Panc1 (cell line): ENCODE measurements around the gene WDR72. TPM values are rescaled to one million over a fixed set of nuclear protein-coding genes. Genes with fewer than 3 reads are reported as not detected.

Experiments
- ATAC-seq: fragments of 200-7000 bp; cut with Tn5 transposase; 2 replicates; pipeline ENCODE4 v1.9.1; 2020; ENCODE audit warnings: mild to moderate bottlenecking, moderate library complexity
- BruUV-seq: library from RNA; stranded (reverse); fragments of 400-500 nt; replicated peaks from 2 replicates; lab custom pipeline; 2021; lab: Mats Ljungman, UMichigan
- CTCF ChIA-PET: fragments of 300-600 bp; sonication (Branson Sonifier 250); formaldehyde crosslinking; loops from one replicate; lab custom pipeline; 2022; ENCODE audit warnings: antibody characterized with exemption; lab: Charles Lee
- POLR2A ChIA-PET: fragments of 300-600 bp; sonication (Branson Sonifier 250); formaldehyde crosslinking; loops from one replicate; lab custom pipeline; 2022; ENCODE audit warnings: antibody characterized with exemption; lab: Charles Lee
- DNase-seq: peaks from one replicate; pipeline ENCODE4 v3.0.0-alpha.2; 2010; ENCODE audit warnings: low read depth, low spot score
- H3K27ac ChIP-seq: 2 replicates; pipeline ENCODE4 v1.5.1; 2011; ENCODE audit warnings: mild to moderate bottlenecking, low read length, inconsistent platforms
- H3K27me3 ChIP-seq: fragments of 200-500 bp; sonication (Bioruptor generic); 2 replicates; pipeline ENCODE4 v1.6.0; 2014; ENCODE audit warnings: low read length, inconsistent platforms; ENCODE audit not compliant: control insufficient read depth, insufficient read depth
- H3K36me3 ChIP-seq: fragments of 200-500 bp; sonication (Bioruptor generic); 2 replicates; pipeline ENCODE4 v1.5.1; 2014; ENCODE audit warnings: inconsistent platforms, mild to moderate bottlenecking, low read length, moderate library complexity; ENCODE audit not compliant: control insufficient read depth, insufficient read depth
- H3K4me1 ChIP-seq: 2 replicates; pipeline ENCODE4 v1.5.1; 2011; ENCODE audit warnings: inconsistent platforms, mild to moderate bottlenecking, low read length, moderate library complexity; ENCODE audit not compliant: control insufficient read depth, insufficient read depth
- H3K4me3 ChIP-seq, 2 experiments: 2 replicates each; pipeline ENCODE4 v1.5.1; 2011 to 2012; ENCODE audit warnings: low read depth in 2 of 2, low read length in 2 of 2, mild to moderate bottlenecking in 2 of 2, inconsistent platforms in 1 of 2, moderate library complexity in 1 of 2
- H3K9me3 ChIP-seq: fragments of 200-500 bp; sonication (Bioruptor generic); 2 replicates; pipeline ENCODE4 v1.5.1; 2014; ENCODE audit warnings: low read depth, mild to moderate bottlenecking, inconsistent platforms, low read length, moderate library complexity; ENCODE audit not compliant: control insufficient read depth, insufficient read depth
- POLR2AphosphoS5 ChIP-seq: IDR thresholded peaks from 2 replicates; pipeline ENCODE4 v1.6.1; 2012; ENCODE audit warnings: mild to moderate bottlenecking, low read depth, low read length, moderate library complexity
- SIN3A ChIP-seq: IDR thresholded peaks from 2 replicates; pipeline ENCODE4 v1.6.1; 2012; ENCODE audit warnings: low read depth, mild to moderate bottlenecking, low read length, moderate library complexity, borderline replicate concordance; ENCODE audit not compliant: insufficient read depth
- TCF7L2 ChIP-seq: IDR thresholded peaks from 2 replicates; pipeline ENCODE4 v1.6.1; 2011; ENCODE audit warnings: mild to moderate bottlenecking, low read depth, low read length, inconsistent platforms
- in situ Hi-C: cut with HindIII; loops from 2 replicates; pipeline ENCODE4 v1.10.0; 2016; ENCODE audit warnings: low sequenced_read_pairs, low pct_unique_long_range_greater_than_20kb
- intact Hi-C: fragments of 100-400 bp; cut with micrococcal nuclease; formaldehyde crosslinking; loops from one replicate; pipeline ENCODE4 v1.10.0; 2022; ENCODE audit not compliant: unreplicated experiment
- total RNA-seq: library from RNA; stranded (reverse); gene quantifications from one replicate; pipeline ENCODE4 v1.2.1, GENCODE V29; 2021; ENCODE audit not compliant: unreplicated experiment
- TF ChIP-seq, protein P1 (sequence below), 2 experiments: IDR thresholded peaks; 2 replicates each; pipeline ENCODE4 v1.6.1; 2011 to 2012; ENCODE audit warnings: low read depth in 2 of 2, control low read depth in 1 of 2, low read length in 1 of 2, mild to moderate bottlenecking in 1 of 2, moderate library complexity in 1 of 2; ENCODE audit not compliant: insufficient read depth in 1 of 2
- TF ChIP-seq, protein P2 (sequence below): fragments of 450-650 bp; IDR thresholded peaks from 2 replicates; pipeline ENCODE4 v1.5.1; 2017; ENCODE audit warnings: mild to moderate bottlenecking

The WDR72 gene
- total RNA-seq, 1 experiment from 2014 or later = 0.03 TPM

DNA sequence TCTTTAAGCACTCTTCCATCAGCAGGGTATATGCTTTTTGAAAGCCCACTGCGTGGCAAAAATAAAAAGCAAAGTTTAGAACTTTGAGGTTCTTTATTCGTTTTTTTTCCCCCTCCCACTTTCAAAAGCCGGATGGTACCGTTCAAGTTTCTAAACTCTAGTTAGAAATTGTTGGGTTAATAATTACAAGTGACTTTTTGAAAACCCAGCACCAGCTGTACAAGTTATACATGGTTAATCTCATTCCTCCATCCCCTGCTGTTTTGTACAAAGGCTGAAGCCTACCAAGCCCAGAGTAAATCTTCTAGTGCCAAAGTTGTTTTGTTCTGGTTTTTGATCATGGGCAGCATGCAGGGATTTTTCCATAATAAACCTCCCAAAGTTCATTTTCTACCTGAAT lies 48.6 kb downstream of the WDR72 start:
- Histone ChIP-seq H3K4me1 (no peaks in the 10 kb centered on the region), H3K27me3 (0 out of 2 replicates have a peak, but pooled peaks cover 3% of the 10 kb centered on the region), H3K36me3 (no peaks in the 10 kb centered on the region), H3K27ac (no peak overlapping the region), H3K4me3 (no peak overlapping the region), H3K9me3 (no peaks in the 10 kb centered on the region)
- DNase-seq (no peak), ATAC-seq (no peak)
- CTCF ChIA-PET = no interaction called here
- TF ChIP-seq SIN3A (no peak), TCF7L2 (no peak), POLR2AphosphoS5 (no peak)
- TF ChIP-seq, protein P1, sequence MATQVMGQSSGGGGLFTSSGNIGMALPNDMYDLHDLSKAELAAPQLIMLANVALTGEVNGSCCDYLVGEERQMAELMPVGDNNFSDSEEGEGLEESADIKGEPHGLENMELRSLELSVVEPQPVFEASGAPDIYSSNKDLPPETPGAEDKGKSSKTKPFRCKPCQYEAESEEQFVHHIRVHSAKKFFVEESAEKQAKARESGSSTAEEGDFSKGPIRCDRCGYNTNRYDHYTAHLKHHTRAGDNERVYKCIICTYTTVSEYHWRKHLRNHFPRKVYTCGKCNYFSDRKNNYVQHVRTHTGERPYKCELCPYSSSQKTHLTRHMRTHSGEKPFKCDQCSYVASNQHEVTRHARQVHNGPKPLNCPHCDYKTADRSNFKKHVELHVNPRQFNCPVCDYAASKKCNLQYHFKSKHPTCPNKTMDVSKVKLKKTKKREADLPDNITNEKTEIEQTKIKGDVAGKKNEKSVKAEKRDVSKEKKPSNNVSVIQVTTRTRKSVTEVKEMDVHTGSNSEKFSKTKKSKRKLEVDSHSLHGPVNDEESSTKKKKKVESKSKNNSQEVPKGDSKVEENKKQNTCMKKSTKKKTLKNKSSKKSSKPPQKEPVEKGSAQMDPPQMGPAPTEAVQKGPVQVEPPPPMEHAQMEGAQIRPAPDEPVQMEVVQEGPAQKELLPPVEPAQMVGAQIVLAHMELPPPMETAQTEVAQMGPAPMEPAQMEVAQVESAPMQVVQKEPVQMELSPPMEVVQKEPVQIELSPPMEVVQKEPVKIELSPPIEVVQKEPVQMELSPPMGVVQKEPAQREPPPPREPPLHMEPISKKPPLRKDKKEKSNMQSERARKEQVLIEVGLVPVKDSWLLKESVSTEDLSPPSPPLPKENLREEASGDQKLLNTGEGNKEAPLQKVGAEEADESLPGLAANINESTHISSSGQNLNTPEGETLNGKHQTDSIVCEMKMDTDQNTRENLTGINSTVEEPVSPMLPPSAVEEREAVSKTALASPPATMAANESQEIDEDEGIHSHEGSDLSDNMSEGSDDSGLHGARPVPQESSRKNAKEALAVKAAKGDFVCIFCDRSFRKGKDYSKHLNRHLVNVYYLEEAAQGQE (IDR thresholded peaks at IDR 0.05; ENCODE audit: insufficient read depth in 1 of 2, low read depth in 2 of 2, low read length in 1 of 2) = no peak
- TF ChIP-seq, protein P2, sequence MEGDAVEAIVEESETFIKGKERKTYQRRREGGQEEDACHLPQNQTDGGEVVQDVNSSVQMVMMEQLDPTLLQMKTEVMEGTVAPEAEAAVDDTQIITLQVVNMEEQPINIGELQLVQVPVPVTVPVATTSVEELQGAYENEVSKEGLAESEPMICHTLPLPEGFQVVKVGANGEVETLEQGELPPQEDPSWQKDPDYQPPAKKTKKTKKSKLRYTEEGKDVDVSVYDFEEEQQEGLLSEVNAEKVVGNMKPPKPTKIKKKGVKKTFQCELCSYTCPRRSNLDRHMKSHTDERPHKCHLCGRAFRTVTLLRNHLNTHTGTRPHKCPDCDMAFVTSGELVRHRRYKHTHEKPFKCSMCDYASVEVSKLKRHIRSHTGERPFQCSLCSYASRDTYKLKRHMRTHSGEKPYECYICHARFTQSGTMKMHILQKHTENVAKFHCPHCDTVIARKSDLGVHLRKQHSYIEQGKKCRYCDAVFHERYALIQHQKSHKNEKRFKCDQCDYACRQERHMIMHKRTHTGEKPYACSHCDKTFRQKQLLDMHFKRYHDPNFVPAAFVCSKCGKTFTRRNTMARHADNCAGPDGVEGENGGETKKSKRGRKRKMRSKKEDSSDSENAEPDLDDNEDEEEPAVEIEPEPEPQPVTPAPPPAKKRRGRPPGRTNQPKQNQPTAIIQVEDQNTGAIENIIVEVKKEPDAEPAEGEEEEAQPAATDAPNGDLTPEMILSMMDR = no peak
- BruUV-seq = no TSS peak
- in situ Hi-C loops = no loop called here
- intact Hi-C loops = no loop called here
- POLR2A ChIA-PET = no interaction called here

DNA sequence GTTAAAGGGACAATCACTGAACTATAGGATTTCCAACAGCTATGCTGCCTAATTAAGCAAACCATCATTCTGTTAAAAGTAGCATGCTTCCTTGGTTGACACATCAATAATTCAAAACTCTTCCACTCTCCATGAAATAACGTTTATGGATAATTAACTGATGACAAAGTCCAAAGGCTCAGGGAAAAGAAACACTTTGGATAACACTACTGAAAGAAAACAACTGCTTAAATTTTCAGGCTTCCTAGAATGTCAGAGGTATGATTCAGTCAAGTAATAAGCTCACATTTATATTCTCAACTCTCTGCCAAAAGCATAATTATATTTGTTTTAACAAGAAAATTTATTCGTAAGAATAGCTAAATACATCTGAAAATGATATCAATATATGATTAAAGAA lies 49.6 kb downstream of the WDR72 start:
- H3K27me3 ChIP-seq = 0 out of 2 replicates have a peak, but pooled peaks cover 3% of the 10 kb centered on the region

More for the DNA sequence above, 49.6 kb downstream of the WDR72 start:
- ATAC-seq (no peak), DNase-seq (no peak)
- in situ Hi-C loops = no loop called here
- Histone ChIP-seq H3K27ac (no peak overlapping the region), H3K36me3 (no peaks in the 10 kb centered on the region), H3K4me3 (no peak overlapping the region), H3K4me1 (no peaks in the 10 kb centered on the region), H3K9me3 (no peaks in the 10 kb centered on the region)
- intact Hi-C loops = no loop called here
- CTCF ChIA-PET = interaction anchor here (0.5 kb wide), 1 partner anchor 10 kb away, joined by 3 read pairs; no protein-coding TSS in a partner anchor
- TF ChIP-seq, protein P2 = no peak
- TF ChIP-seq TCF7L2 = no peak
- TF ChIP-seq, protein P1 (IDR thresholded peaks at IDR 0.05; ENCODE audit: insufficient read depth in 1 of 2, low read depth in 2 of 2, low read length in 1 of 2) = no peak
- no TSS peak for BruUV-seq
- POLR2A ChIA-PET = no interaction called here
